B cell (primary cell): ENCODE measurements around the gene C12orf56.

ENCODE experiments used
- EZH2 ChIP-seq: IDR thresholded peaks from 2 replicates; pipeline ENCODE4 v1.6.1; 2012; ENCODE audit warnings: borderline replicate concordance, low read depth, mild to moderate bottlenecking, moderate library complexity, low read length; ENCODE audit not compliant: insufficient read depth, poor library complexity, severe bottlenecking
- TF ChIP-seq, protein P1 (sequence below): fragments of 200-600 bp; IDR thresholded peaks from one replicate; pipeline ENCODE4 v1.8.0; 2022; ENCODE audit warnings: antibody characterized with exemption, mild to moderate bottlenecking

DNA sequence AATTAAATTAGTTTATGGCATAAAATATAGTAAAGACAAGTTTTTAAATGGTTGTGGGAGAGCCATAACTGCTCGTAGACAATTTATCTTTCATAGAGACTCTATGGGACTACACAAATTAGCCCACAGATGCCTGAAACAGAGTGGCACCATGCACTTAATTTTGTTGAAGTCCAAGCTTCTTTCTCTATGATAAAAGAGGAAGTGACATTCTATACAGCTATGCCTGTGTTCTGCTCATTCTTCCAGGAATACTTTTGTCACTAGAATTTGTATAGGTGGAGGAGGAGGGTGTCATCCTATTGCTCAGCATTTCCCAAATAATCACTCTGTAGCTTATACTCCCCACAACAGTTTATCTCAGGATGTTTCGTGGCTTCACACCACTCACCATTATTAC is 124.7 kb downstream of the C12orf56 start:
- no peak for TF ChIP-seq EZH2
- TF ChIP-seq, protein P1, sequence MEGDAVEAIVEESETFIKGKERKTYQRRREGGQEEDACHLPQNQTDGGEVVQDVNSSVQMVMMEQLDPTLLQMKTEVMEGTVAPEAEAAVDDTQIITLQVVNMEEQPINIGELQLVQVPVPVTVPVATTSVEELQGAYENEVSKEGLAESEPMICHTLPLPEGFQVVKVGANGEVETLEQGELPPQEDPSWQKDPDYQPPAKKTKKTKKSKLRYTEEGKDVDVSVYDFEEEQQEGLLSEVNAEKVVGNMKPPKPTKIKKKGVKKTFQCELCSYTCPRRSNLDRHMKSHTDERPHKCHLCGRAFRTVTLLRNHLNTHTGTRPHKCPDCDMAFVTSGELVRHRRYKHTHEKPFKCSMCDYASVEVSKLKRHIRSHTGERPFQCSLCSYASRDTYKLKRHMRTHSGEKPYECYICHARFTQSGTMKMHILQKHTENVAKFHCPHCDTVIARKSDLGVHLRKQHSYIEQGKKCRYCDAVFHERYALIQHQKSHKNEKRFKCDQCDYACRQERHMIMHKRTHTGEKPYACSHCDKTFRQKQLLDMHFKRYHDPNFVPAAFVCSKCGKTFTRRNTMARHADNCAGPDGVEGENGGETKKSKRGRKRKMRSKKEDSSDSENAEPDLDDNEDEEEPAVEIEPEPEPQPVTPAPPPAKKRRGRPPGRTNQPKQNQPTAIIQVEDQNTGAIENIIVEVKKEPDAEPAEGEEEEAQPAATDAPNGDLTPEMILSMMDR: no peak
